ENCODE measurements around the gene MCEE.
"Not testable (repeated sequence)": the region's sequence is repeated elsewhere in the genome, so short reads cannot be mapped to it uniquely, and the experiment has no call there.

DNA sequence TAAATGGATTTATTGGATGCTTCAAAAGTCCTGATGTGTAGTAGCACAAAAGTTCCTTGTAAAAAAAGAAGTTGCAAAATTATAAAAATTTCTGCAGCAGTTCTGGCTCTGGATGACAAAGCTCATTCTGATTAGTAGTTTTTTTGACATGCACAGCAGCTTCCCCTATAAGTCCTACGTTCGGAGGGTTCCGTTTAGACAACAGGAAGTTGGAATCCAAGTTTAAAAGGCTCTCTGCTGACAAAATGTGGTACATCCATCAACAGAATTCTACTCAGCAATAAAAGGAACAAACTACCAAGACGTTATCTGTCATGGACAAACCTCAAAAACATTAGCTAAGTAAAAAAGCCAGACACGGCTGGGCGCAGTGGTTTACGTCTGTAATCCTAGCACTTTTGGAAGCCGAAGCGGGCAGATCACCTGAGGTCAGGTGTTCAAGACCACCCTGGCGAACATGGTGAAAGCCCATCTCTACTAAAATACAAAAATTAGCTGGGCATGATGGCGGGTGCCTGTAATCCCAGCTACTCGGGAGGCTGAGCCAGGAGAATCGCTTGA, 46.2 kb downstream of the MCEE start:
- TF ChIP-seq, protein P1, sequence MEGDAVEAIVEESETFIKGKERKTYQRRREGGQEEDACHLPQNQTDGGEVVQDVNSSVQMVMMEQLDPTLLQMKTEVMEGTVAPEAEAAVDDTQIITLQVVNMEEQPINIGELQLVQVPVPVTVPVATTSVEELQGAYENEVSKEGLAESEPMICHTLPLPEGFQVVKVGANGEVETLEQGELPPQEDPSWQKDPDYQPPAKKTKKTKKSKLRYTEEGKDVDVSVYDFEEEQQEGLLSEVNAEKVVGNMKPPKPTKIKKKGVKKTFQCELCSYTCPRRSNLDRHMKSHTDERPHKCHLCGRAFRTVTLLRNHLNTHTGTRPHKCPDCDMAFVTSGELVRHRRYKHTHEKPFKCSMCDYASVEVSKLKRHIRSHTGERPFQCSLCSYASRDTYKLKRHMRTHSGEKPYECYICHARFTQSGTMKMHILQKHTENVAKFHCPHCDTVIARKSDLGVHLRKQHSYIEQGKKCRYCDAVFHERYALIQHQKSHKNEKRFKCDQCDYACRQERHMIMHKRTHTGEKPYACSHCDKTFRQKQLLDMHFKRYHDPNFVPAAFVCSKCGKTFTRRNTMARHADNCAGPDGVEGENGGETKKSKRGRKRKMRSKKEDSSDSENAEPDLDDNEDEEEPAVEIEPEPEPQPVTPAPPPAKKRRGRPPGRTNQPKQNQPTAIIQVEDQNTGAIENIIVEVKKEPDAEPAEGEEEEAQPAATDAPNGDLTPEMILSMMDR (conservative IDR thresholded peaks at IDR 0.05), result not testable (repeated sequence)
- TF ChIP-seq EZH2 (IDR thresholded peaks at IDR 0.05; ENCODE audit: low read depth), result not testable (repeated sequence)
